Measurements from ENCODE around the gene GPR107.

DNA sequence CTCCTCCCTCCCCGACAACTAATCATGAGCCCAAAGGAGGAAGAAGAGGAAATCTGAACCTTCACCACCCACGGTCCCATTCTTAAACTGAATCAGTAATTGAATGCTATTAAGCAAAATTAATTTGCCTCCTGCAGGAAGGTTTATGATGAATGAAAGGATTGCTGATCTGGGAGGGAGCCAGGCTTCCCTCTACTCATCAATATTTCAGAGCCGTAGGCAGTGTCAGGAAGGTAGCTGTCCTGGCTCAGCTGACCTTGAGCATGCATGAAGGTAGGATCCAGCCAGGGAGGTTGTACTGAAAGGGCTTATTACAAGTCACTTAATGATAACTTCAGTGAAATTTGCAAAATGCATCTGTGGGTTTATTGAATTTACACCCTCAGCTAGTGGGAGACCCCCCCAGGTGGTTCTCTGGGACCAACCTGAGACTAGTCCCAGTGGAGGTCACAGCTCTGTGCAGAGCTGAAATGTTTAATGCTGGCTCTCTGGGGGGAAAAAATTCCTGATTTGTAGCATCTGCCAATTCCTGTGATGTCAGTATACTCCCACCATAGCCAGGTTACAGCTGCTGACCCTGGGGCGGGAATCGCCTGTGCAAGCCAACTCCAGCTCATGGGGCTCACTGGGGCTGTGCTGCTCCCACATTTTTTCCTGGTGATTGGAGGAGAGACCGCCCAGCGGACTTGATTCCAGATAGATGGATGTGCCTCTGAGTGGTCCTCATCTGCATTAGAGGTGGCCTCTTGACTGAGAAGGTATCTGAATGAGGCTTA, 70.6 kb downstream of the GPR107 start:
- TF ChIP-seq, protein P1, sequence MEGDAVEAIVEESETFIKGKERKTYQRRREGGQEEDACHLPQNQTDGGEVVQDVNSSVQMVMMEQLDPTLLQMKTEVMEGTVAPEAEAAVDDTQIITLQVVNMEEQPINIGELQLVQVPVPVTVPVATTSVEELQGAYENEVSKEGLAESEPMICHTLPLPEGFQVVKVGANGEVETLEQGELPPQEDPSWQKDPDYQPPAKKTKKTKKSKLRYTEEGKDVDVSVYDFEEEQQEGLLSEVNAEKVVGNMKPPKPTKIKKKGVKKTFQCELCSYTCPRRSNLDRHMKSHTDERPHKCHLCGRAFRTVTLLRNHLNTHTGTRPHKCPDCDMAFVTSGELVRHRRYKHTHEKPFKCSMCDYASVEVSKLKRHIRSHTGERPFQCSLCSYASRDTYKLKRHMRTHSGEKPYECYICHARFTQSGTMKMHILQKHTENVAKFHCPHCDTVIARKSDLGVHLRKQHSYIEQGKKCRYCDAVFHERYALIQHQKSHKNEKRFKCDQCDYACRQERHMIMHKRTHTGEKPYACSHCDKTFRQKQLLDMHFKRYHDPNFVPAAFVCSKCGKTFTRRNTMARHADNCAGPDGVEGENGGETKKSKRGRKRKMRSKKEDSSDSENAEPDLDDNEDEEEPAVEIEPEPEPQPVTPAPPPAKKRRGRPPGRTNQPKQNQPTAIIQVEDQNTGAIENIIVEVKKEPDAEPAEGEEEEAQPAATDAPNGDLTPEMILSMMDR (IDR thresholded peaks at IDR 0.05) = no peak
- TF ChIP-seq EZH2 (IDR thresholded peaks at IDR 0.05; ENCODE audit: borderline replicate concordance, insufficient read depth, low read depth, low read length, poor library complexity, severe bottlenecking) = no peak
